Mucosa of descending colon (tissue), 3 donors: Measurements from ENCODE around the gene CCDC30. TPM values are rescaled to one million over a fixed set of nuclear protein-coding genes. Genes with fewer than 3 reads are reported as not detected.
"Not testable (repeated sequence)": the region's sequence is repeated elsewhere in the genome, so short reads cannot be mapped to it uniquely, and the experiment has no call there.

Experiments used
- ATAC-seq: fragments of 200-7000 bp; cut with Tn5 transposase; one replicate; pipeline ENCODE4 v1.9.1; 2020; ENCODE audit warnings: mild to moderate bottlenecking, moderate library complexity
- DNase-seq, 3 donors: peaks; one replicate each; pipeline ENCODE4 v3.0.0-alpha.2; 2020
- H3K36me3 ChIP-seq: fragments of 200-600 bp; one replicate; pipeline ENCODE4 v1.8.0; 2021; ENCODE audit warnings: low read depth, mild to moderate bottlenecking
- H3K4me1 ChIP-seq: fragments of 200-600 bp; one replicate; pipeline ENCODE4 v1.8.0; 2021; ENCODE audit warnings: low read depth, mild to moderate bottlenecking
- H3K4me3 ChIP-seq: fragments of 200-600 bp; one replicate; pipeline ENCODE4 v1.8.0; 2021; ENCODE audit warnings: mild to moderate bottlenecking
- H3K9me3 ChIP-seq: fragments of 200-600 bp; one replicate; pipeline ENCODE4 v1.8.0; 2021; ENCODE audit warnings: mild to moderate bottlenecking
- intact Hi-C, 2 donors: fragments of 100-400 bp; cut with DNase I in 1 of 2; cut with micrococcal nuclease in 1 of 2; formaldehyde crosslinking; loops; one replicate each; pipeline versions ENCODE4 v1.11.0 to v1.11.1; 2022; cut with DNase I, micrococcal nuclease
- total RNA-seq, 3 donors: library from RNA; stranded (reverse); fragmentation: NEBNext Ultra II Directional in 2 of 3; extraction: Animal tissue kit (Norgen Biotek cat#: 25700) in 2 of 3; gene quantifications; one replicate each; pipeline versions ENCODE4 v1.2.1 to v1.2.4, GENCODE V29; 2021 to 2023
- TF ChIP-seq, protein P1 (sequence below): fragments of 200-600 bp; IDR thresholded peaks from one replicate; pipeline ENCODE4 v1.8.0; 2022; ENCODE audit warnings: antibody characterized with exemption, mild to moderate bottlenecking
- donor health status: DM: no; HTN: no; CAD: no; lungs with moderate emphysema.
- donor health status: DM: no; HTN: no; CAD: no.
- donor health status: DM: no; HTN: yes; CAD: no.

The CCDC30 gene
- total RNA-seq, 3 donors from 2014 or later: 2.2 to 3.8 (median 3.7) TPM

DNA sequence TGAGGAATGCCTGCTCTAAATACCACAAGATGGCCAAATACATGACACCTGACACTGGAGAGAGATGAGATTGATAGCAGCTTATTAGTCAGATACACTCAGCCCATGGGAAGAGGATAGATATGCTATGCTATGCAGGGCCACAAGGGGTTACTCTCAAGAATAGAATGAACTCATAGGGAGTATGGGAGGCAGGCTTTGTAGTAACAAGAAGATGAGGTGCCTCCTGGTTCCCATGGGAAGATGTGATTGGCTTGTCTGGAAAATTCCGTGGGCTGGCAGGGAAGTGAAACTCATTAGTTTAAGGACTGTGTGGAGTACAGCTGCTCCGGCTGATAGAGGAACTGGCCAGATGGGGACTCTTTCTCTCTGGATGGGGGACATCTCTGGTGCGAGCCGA, 16.5 kb downstream of the CCDC30 start:
- Histone ChIP-seq H3K4me3 (no peak overlapping the region), H3K4me1 (no peaks in the 10 kb centered on the region), H3K9me3 (no peaks in the 10 kb centered on the region), H3K36me3 (no peaks in the 10 kb centered on the region)
- DNase-seq (no peak), ATAC-seq (no peak)
- intact Hi-C loops: no loop called here
- TF ChIP-seq, protein P1, sequence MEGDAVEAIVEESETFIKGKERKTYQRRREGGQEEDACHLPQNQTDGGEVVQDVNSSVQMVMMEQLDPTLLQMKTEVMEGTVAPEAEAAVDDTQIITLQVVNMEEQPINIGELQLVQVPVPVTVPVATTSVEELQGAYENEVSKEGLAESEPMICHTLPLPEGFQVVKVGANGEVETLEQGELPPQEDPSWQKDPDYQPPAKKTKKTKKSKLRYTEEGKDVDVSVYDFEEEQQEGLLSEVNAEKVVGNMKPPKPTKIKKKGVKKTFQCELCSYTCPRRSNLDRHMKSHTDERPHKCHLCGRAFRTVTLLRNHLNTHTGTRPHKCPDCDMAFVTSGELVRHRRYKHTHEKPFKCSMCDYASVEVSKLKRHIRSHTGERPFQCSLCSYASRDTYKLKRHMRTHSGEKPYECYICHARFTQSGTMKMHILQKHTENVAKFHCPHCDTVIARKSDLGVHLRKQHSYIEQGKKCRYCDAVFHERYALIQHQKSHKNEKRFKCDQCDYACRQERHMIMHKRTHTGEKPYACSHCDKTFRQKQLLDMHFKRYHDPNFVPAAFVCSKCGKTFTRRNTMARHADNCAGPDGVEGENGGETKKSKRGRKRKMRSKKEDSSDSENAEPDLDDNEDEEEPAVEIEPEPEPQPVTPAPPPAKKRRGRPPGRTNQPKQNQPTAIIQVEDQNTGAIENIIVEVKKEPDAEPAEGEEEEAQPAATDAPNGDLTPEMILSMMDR: no peak

- Histone ChIP-seq H3K9me3 (no peaks in the 10 kb centered on the region), H3K36me3 (no peaks in the 10 kb centered on the region), H3K4me1 (no peaks in the 10 kb centered on the region), H3K4me3 (no peak overlapping the region)
- intact Hi-C loops: no loop called here
- DNase-seq (no peak), ATAC-seq (no peak)
- TF ChIP-seq, protein P1: no peak
Measured at GRCh38 chr1:42480921-42481320, 17.8 kb downstream of the CCDC30 start.

DNA sequence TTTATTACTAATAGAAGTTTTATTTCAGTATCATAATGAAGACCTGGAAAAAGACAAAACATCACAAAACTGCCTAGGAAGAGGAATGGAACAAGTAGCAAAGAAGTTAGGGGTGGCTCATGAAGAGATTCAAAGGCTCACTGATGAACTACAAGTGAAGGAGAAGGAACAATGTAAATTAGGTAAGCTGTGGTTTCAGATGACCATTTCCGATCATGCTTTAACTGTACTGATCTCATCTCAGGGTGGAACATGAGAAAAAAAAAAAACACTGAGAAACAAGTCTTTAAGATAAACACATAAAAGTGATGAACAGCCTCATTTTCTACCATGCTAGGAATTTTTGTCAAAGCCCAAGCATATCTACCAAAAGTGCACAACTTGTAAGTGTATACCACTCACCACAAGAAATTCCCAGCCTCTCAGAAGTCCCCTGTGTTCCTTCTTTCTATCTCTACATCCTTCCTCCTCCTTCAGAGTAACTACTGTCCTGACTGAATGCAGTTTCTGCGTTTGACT, 19.6 kb downstream of the CCDC30 start:
- TF ChIP-seq, protein P1: no peak
- no peak overlapping the region for H3K4me3 ChIP-seq
- H3K36me3 ChIP-seq: no peaks in the 10 kb centered on the region
- ATAC-seq: no peak
- no peaks in the 10 kb centered on the region for H3K4me1 ChIP-seq
- intact Hi-C loops: no loop called here
- H3K9me3 ChIP-seq: no peaks in the 10 kb centered on the region
- DNase-seq: no peak

- ATAC-seq: no peak
- intact Hi-C loops: no loop called here
- Histone ChIP-seq H3K4me1 (no peaks in the 10 kb centered on the region), H3K36me3 (no peaks in the 10 kb centered on the region), H3K4me3 (no peak overlapping the region), H3K9me3 (no peaks in the 10 kb centered on the region)
- TF ChIP-seq, protein P1: no peak
- DNase-seq: no peak
Measured at GRCh38 chr1:42484382-42484781, 21.3 kb downstream of the CCDC30 start.

- DNase-seq (no peak), ATAC-seq (no peak)
- Histone ChIP-seq H3K4me1 (no peaks in the 10 kb centered on the region), H3K4me3 (no peak overlapping the region), H3K36me3 (no peaks in the 10 kb centered on the region), H3K9me3 (peaks cover 6% of the 10 kb centered on the region)
- TF ChIP-seq, protein P1: no peak
- intact Hi-C loops: no loop called here
Measured at GRCh38 chr1:42490237-42490636, 27.2 kb downstream of the CCDC30 start.

GRCh38 chr1:42502031-42502430, 38.9 kb downstream of the CCDC30 start:
- H3K36me3 ChIP-seq, intact Hi-C loops, DNase-seq, H3K4me1 ChIP-seq, H3K4me3 ChIP-seq, ATAC-seq: not testable (repeated sequence)
- peaks cover 45% of the 10 kb centered on the region for H3K9me3 ChIP-seq
